Endothelial cell of umbilical vein (primary cell): ENCODE measurements around the gene SAP25. TPM values are rescaled to one million over a fixed set of nuclear protein-coding genes. Genes with fewer than 3 reads are reported as not detected.

ENCODE experiments used
- BruUV-seq: library from RNA; stranded (reverse); fragments of 400-500 nt; replicated peaks from 2 replicates; lab custom pipeline; 2021; lab: Mats Ljungman, UMichigan
- CTCF ChIA-PET: fragments of 300-600, 350-600 bp; sonication (Branson Sonifier 250); formaldehyde crosslinking; loops from one replicate; lab custom pipeline; 2021; ENCODE audit warnings: antibody characterized with exemption, inconsistent platforms; lab: Charles Lee
- POLR2A ChIA-PET: fragments of 300-600, 350-600 bp; sonication (Branson Sonifier 250); formaldehyde crosslinking; loops from one replicate; lab custom pipeline; 2021; ENCODE audit warnings: antibody characterized with exemption, inconsistent platforms; lab: Charles Lee
- DNase-seq: peaks from one replicate; pipeline ENCODE4 v3.0.0-alpha.2; 2011; ENCODE audit warnings: low read depth, low spot score
- FAIRE-seq: peaks from 2 replicates; lab custom pipeline; 2011; peaks lifted over from hg19 to GRCh38; lab: Jason Lieb, UNC
- H2AFZ ChIP-seq: 2 replicates; pipeline ENCODE4 v1.6.0; 2012; ENCODE audit warnings: low read depth, low read length, control low read depth, inconsistent platforms
- H3K27ac ChIP-seq: 2 replicates; pipeline ENCODE4 v1.5.1; 2011; ENCODE audit warnings: low read depth, mild to moderate bottlenecking, control low read depth, low read length, moderate library complexity; ENCODE audit not compliant: insufficient read depth
- H3K27me3 ChIP-seq, 2 experiments: 2 replicates each; pipeline versions ENCODE4 v1.6.0 to v1.6.1; 2011; ENCODE audit warnings: low read length in 2 of 2, mixed read lengths in 1 of 2; ENCODE audit not compliant: control insufficient read depth in 2 of 2, insufficient read depth in 2 of 2
- H3K36me3 ChIP-seq, 2 experiments: 2 replicates in 1 of 2; 3 replicates in 1 of 2; pipeline ENCODE4 v1.5.1; 2011; ENCODE audit warnings: low read length in 2 of 2, mild to moderate bottlenecking in 1 of 2, moderate library complexity in 1 of 2; ENCODE audit not compliant: control insufficient read depth in 2 of 2, insufficient read depth in 2 of 2; ENCODE audit errors: extremely low read depth in 1 of 2
- H3K4me1 ChIP-seq: 3 replicates; pipeline ENCODE4 v1.5.1; 2011; ENCODE audit warnings: mild to moderate bottlenecking, low read length; ENCODE audit not compliant: control insufficient read depth, insufficient read depth; ENCODE audit errors: extremely low read depth
- H3K4me2 ChIP-seq: 2 replicates; pipeline ENCODE4 v1.6.1; 2011; ENCODE audit warnings: low read length, control low read depth, mixed read lengths; ENCODE audit not compliant: insufficient read depth
- H3K4me3 ChIP-seq, 3 experiments: fragments of 200-600 bp in 1 of 3; sonication (generic), shearing (Covaris generic) in 1 of 3; replicated peaks in 1 of 3; 2 replicates each; pipeline ENCODE4 v1.5.1; 2011 to 2016; ENCODE audit warnings: control low read depth in 3 of 3, low read length in 3 of 3, mild to moderate bottlenecking in 2 of 3, inconsistent platforms in 1 of 3, low read depth in 1 of 3, moderate library complexity in 1 of 3; ENCODE audit not compliant: insufficient read depth in 1 of 3
- H3K79me2 ChIP-seq: 2 replicates; pipeline ENCODE4 v1.6.0; 2012; ENCODE audit warnings: low read length, inconsistent platforms; ENCODE audit not compliant: control insufficient read depth, insufficient read depth
- H3K9ac ChIP-seq: replicated peaks from 2 replicates; pipeline ENCODE3; 2011; ENCODE audit warnings: low read length, control low read depth; ENCODE audit not compliant: insufficient read depth; ENCODE audit errors: extremely low read depth
- H3K9me1 ChIP-seq: replicated peaks from 3 replicates; pipeline ENCODE4 v1.6.0; 2011; ENCODE audit warnings: mild to moderate bottlenecking, low read length; ENCODE audit not compliant: control insufficient read depth, insufficient read depth; ENCODE audit errors: extremely low read depth
- H3K9me3 ChIP-seq: replicated peaks from 2 replicates; pipeline ENCODE4 v1.5.1; 2012; ENCODE audit warnings: low read length, inconsistent platforms; ENCODE audit not compliant: control insufficient read depth, insufficient read depth
- H4K20me1 ChIP-seq: replicated peaks from 2 replicates; pipeline ENCODE3; 2011; ENCODE audit warnings: mild to moderate bottlenecking, low read length; ENCODE audit not compliant: control insufficient read depth, insufficient read depth; ENCODE audit errors: extremely low read depth
- CTCF ChIP-seq, 2 donors: IDR thresholded peaks; 1 replicate in 1 of 2; 2 replicates in 1 of 2; pipeline ENCODE4 v1.5.1; 2011; ENCODE audit warnings: low read length in 2 of 2, mild to moderate bottlenecking in 2 of 2, moderate library complexity in 2 of 2, control low read depth in 1 of 2, inconsistent platforms in 1 of 2, low read depth in 1 of 2; ENCODE audit not compliant: insufficient read depth in 1 of 2; ENCODE audit errors: extremely low read depth in 1 of 2
- EZH2 ChIP-seq: IDR thresholded peaks from 2 replicates; pipeline ENCODE4 v1.6.1; 2012; ENCODE audit warnings: borderline replicate concordance, low read depth, mild to moderate bottlenecking, moderate library complexity, low read length, inconsistent platforms; ENCODE audit not compliant: severe bottlenecking
- FOS ChIP-seq: IDR thresholded peaks from 2 replicates; pipeline ENCODE4 v1.6.1; 2011; ENCODE audit warnings: mild to moderate bottlenecking, low read length, moderate library complexity, borderline replicate concordance; ENCODE audit not compliant: insufficient read depth
- GATA2 ChIP-seq: IDR thresholded peaks from 2 replicates; pipeline ENCODE4 v1.7.0; 2011; ENCODE audit warnings: low read depth, mild to moderate bottlenecking, moderate library complexity, mixed read lengths, low read length; ENCODE audit not compliant: insufficient read length, insufficient read depth
- JUN ChIP-seq: IDR thresholded peaks from 2 replicates; pipeline ENCODE4 v1.6.1; 2011; ENCODE audit warnings: borderline replicate concordance, low read depth; ENCODE audit not compliant: insufficient read length, insufficient read depth
- MAX ChIP-seq: IDR thresholded peaks from 2 replicates; pipeline ENCODE4 v1.6.1; 2011; ENCODE audit not compliant: insufficient read depth, insufficient read length
- MYC ChIP-seq: IDR thresholded peaks from one replicate; pipeline ENCODE4 v1.6.1; 2011; ENCODE audit warnings: mild to moderate bottlenecking, low read depth, low read length
- POLR2A ChIP-seq: IDR thresholded peaks from 2 replicates; pipeline ENCODE4 v1.6.1; 2012; ENCODE audit warnings: low read depth, mild to moderate bottlenecking, control low read depth, low read length
- POLR2AphosphoS5 ChIP-seq: IDR thresholded peaks from 2 replicates; pipeline ENCODE4 v1.6.1; 2012; ENCODE audit warnings: low read depth, mild to moderate bottlenecking, control low read depth, low read length, moderate library complexity; ENCODE audit not compliant: insufficient read depth
- dilution Hi-C: fragments of 300-500 bp; cut with MboI; formaldehyde crosslinking; loops from one replicate; pipeline ENCODE4 v1.15.0; 2019; ENCODE audit warnings: low sequenced_read_pairs; ENCODE audit not compliant: extremely low pct_ligation_motif_present
- intact Hi-C: fragments of 100-400 bp; cut with micrococcal nuclease; formaldehyde crosslinking; loops from one replicate; pipeline ENCODE4 v1.10.0; 2022
- polyA plus RNA-seq, 4 experiments: library from polyadenylated mRNA; depleted of rRNA in 3 of 4; stranded (reverse) in 3 of 4; unstranded in 1 of 4; fragments of >200 nt; gene quantifications; 2 replicates each; pipeline versions ENCODE4 v1.2.1 to v1.2.3, GENCODE V29; 2011 to 2012; ENCODE audit warnings: missing spikeins in 1 of 4
- total RNA-seq: library from RNA; stranded (reverse); gene quantifications from 2 replicates; pipeline ENCODE4 v1.2.3, GENCODE V29; 2021

The SAP25 gene
- total and polyA plus RNA-seq, 2 donors (not counting 3 experiments of a cell fraction or from before 2014, with no cell fraction given) = 3.2 TPM

- FAIRE-seq = peak; percentile 100
- CTCF ChIA-PET = interaction anchor here (0.6 to 3.4 kb wide), 9 partner anchors 9 to 73 kb away, joined by 3 to 27 read pairs (median 3); partner anchors contain the start of gene NYAP1
- BruUV-seq = no TSS peak
Measured at GRCh38 chr7:100538654-100539435, 34.9 kb downstream of the SAP25 start, which contains the start of gene AGFG2. AGFG2 (plus strand) TSS chr7:100539203; CDS start chr7:100539347, 144 bp downstream.

More at GRCh38 chr7:100538654-100539435, 34.9 kb downstream of the SAP25 start, which contains the start of gene AGFG2:
- DNase-seq = peak; percentile 100
- POLR2A ChIA-PET = interaction anchor here (0.6 to 1.2 kb wide), 2 partner anchors 10 to 20 kb away, joined by 4 read pairs; no protein-coding TSS in a partner anchor
- Histone ChIP-seq H3K9me3 (no peaks in the 10 kb centered on the region), H4K20me1 (no peaks in the 10 kb centered on the region), H3K4me3 (peak within 1 kb of the TSS; percentile 43 to 96 (median 45)), H3K4me2 (peak within 1 kb of the TSS; percentile 60), H3K36me3 (no peaks in the 10 kb centered on the region), H3K27ac (peak within 1 kb of the TSS; percentile 0), H3K79me2 (peaks cover 24% of the 10 kb centered on the region), H3K4me1 (peaks cover 13% of the 10 kb centered on the region), H2AFZ (peak within 1 kb of the TSS; percentile 66), H3K27me3 (no peaks in the 10 kb centered on the region), H3K9ac (peak within 1 kb of the TSS; percentile 21), H3K9me1 (no peaks in the 10 kb centered on the region)
- dilution Hi-C loops (no loop called here), intact Hi-C loops (loop anchor here (1.0 to 2.0 kb wide), 5 partner anchors 7 to 74 kb away; partner anchors contain the start of genes MOSPD3 and TSC22D4)
- TF ChIP-seq CTCF (IDR thresholded peaks at IDR 0.05; ENCODE audit: extremely low read depth in 1 of 2, insufficient read depth in 1 of 2, low read depth in 1 of 2, low read length in 2 of 2) (no peak), FOS (no peak), POLR2A (peak; percentile 67), JUN (no peak), POLR2AphosphoS5 (peak; percentile 66), EZH2 (no peak), GATA2 (no peak), MAX (peak; percentile 82), MYC (no peak)
